Cardiac septum (tissue), 1 donor: Measurements from ENCODE around the gene KLF16. TPM values are rescaled to one million over a fixed set of nuclear protein-coding genes. Genes with fewer than 3 reads are reported as not detected.

Experiments
- DNase-seq: peaks from one replicate; pipeline ENCODE4 v3.0.0-alpha.2; 2020; ENCODE audit warnings: low spot score
- intact Hi-C: fragments of 100-400 bp; cut with DNase I; formaldehyde crosslinking; loops from one replicate; pipeline ENCODE4 v1.14.0; 2022
- total RNA-seq: library from RNA; stranded (reverse); fragmentation: NEBNext Ultra II Directional; extraction: Animal tissue kit (Norgen Biotek cat#: 25700); gene quantifications from one replicate; pipeline ENCODE4 v1.2.1, GENCODE V29; 2021
- donor health status: DM: no; HTN: no; CAD: no.

KLF16 gene
- total RNA-seq, 1 donor from 2014 or later: 14.1 TPM

GRCh38 chr19:1859331-1859781 lies 4.0 kb downstream of the KLF16 start:
- intact Hi-C loops: no loop called here
- no peak for DNase-seq

GRCh38 chr19:1858412-1859081 lies 4.8 kb downstream of the KLF16 start:
- intact Hi-C loops: no loop called here
- DNase-seq: no peak

- intact Hi-C loops: no loop called here
- no peak for DNase-seq
These were observed 5.6 kb downstream of the KLF16 start for GRCh38 chr19:1857648-1858326.

- intact Hi-C loops: no loop called here
These were observed 6.4 kb downstream of the KLF16 start for GRCh38 chr19:1856698-1857603.

GRCh38 chr19:1856345-1856697 lies 7.1 kb downstream of the KLF16 start:
- no peak for DNase-seq
- intact Hi-C loops: no loop called here

More at GRCh38 chr19:1856698-1857603, 6.4 kb downstream of the KLF16 start:
- DNase-seq: peak; percentile 93

- intact Hi-C loops: no loop called here
These were observed 7.5 kb downstream of the KLF16 start for GRCh38 chr19:1855828-1856255.

GRCh38 chr19:1855040-1855827 lies 8.1 kb downstream of the KLF16 start:
- peak; percentile 98 for DNase-seq
- intact Hi-C loops: no loop called here

More at GRCh38 chr19:1855828-1856255, 7.5 kb downstream of the KLF16 start:
- no peak for DNase-seq

GRCh38 chr19:1854542-1855039 lies 8.8 kb downstream of the KLF16 start:
- DNase-seq: no peak
- intact Hi-C loops: no loop called here

GRCh38 chr19:1854039-1854541 lies 9.3 kb downstream of the KLF16 start:
- no peak for DNase-seq

GRCh38 chr19:1853295-1854038 lies 9.9 kb downstream of the KLF16 start:
- peak; percentile 92 for DNase-seq
- intact Hi-C loops: no loop called here

More at GRCh38 chr19:1854039-1854541, 9.3 kb downstream of the KLF16 start:
- intact Hi-C loops: no loop called here

- no peak for DNase-seq
- intact Hi-C loops: no loop called here
These were observed 10.7 kb downstream of the KLF16 start for GRCh38 chr19:1852581-1853128.

- intact Hi-C loops: no loop called here
- DNase-seq: no peak
These were observed 11.5 kb downstream of the KLF16 start for GRCh38 chr19:1851654-1852580.

GRCh38 chr19:1850809-1851653 lies 12.3 kb downstream of the KLF16 start:
- DNase-seq: no peak
- intact Hi-C loops: no loop called here

- intact Hi-C loops: no loop called here
- DNase-seq: no peak
These were observed 13.4 kb downstream of the KLF16 start for GRCh38 chr19:1849886-1850398.

GRCh38 chr19:1849132-1849474 lies 14.3 kb downstream of the KLF16 start:
- no peak for DNase-seq
- intact Hi-C loops: no loop called here
